NCI-H69 (cell line): ENCODE results near the gene PRB2.
"Not testable (repeated sequence)": the region's sequence is repeated elsewhere in the genome, so short reads cannot be mapped to it uniquely, and the experiment has no call there.

ENCODE experiments used
- DNase-seq: peaks from one replicate; lab custom pipeline; 2025; lab: John Stamatoyannopoulos, UW

PRB2 gene

DNA sequence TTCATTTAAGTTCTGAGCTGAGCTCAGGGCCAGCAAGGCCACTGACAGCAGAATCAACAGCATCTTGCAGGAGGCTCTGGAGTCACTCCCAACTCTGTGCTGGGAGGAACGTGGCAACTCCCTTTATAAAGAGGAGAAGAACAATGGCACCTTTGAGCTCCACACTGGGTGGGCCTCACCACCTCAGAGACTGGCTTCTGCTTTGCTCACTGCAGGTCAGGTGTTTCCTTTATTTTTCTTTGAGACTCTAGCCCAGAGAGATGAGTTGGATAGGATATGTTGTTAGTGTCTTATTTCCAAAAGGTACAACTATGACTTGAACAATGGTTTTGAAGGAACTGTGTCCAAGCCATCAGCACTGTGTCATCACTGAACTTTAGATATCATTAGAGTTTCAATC lies at the start of gene PRB2:
TSS of gene PRB2 (minus strand) at position 101 of the 400 bp plus-strand sequence. CDS start at position 63, 38 bp downstream.
- not testable (repeated sequence) for DNase-seq

DNA sequence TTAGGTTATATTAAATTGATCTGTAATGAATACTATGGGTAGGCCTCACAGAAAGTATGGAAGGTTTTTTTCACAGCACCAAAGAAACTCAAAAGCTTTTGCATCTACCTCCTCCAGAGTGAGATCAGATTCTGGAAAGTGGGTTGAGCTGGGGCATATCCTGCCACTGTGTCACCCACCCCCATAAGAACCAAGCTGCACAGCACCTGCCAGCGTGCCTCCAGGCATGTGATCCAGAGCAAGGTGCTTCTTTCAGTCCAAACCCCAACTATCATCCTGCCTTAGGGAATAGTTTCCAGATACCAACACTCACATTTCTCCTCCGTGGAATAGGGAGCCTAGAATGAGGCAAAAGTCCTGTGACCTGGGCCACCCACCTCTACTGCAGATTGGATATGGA lies 42.6 kb upstream of the PRB2 start:
- DNase-seq = no peak

DNA sequence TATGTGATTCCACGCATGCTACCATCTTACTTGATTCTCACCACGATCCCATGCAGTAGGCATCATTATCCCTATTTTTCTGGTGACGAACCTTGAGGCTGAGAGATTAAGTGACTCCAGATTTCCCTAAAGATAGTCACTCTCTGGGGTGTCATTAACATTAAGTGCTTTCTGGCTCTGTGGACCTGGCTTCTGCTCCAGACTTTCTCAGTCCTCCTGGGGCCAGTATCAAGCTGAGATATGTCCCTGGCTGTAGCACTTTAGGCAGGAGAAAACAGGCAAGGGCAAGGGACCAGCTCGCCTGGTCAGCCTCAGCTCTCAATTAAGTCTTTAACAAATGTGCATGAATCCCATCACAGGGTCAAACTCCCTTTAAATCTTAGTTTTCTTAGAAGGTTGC lies 38.3 kb upstream of the PRB2 start:
- DNase-seq = no peak

DNA sequence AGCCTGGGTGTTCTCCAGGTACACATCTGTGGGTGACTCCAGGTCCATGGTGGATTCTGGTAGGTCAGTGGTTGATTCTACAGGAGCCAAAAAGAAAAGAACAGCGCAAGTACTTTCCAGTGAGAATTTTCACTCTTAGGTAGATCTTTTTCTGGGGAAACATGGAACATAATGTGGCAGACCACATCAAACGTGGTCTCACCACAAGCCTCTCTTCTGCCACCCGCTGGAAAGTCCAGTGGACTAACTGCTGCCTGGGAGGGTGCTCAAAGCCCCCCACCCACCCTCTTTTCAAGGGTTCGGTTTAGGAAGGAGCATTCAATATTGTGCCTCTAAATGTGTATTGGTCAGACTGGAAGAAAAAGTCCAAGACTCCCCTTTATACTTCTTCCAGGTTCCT lies 36.1 kb upstream of the PRB2 start:
- no peak for DNase-seq

DNA sequence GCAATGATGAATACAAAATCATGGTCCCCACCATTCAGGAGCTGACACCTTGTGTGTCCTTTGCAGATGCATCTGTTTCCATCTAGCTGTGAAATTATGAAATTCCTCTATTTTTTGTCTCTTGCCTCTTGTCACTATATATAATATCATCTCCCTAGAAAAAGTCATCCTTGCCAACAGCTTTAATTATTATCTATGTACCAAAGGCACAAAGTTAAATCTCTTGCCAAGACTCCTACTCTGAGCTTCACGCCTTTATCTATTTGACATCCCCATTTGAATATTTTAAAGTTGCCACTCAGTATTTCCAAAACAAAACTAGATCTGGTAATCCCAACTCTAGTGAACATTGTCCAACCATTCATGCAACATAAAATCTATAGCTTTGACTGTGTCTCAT lies 32.0 kb upstream of the PRB2 start:
- DNase-seq = no peak

DNA sequence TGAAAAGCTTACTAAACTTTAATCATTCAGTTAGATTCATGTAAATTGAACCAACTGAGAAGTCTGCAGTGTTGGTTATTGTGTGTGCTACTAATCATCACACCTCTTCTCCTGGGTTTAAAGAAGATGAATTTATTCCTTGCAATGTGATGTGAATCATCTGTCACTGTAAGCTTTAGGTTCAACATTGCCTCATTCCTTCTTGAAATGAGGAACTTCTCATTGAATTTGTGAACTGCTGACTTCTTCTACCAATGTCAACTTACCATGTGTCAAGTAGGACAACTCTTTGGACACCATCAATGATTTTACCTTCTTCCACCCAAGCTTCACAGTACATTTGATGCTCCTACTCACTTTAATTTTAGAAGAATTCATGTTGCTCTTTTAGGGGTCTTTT lies 17.4 kb upstream of the PRB2 start:
- no peak for DNase-seq

DNA sequence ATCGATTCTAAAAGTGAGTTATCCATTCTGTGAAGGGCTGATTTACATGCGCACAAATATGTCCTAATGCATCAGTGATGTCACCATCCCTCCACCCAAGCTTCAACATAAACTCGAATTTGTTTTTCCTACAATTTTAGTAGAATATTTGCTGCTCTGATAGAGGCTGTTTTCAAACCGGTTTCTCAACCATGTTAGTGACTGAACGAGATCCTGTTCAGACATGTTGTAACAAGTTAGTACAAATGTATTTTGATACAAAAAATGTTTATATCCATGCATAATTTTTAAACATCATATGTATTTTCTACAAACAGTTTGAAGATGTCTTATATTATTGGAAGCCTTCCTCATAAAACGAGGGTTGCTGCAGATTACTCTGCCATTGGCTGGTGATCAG lies 12.7 kb upstream of the PRB2 start:
- no peak for DNase-seq

DNA sequence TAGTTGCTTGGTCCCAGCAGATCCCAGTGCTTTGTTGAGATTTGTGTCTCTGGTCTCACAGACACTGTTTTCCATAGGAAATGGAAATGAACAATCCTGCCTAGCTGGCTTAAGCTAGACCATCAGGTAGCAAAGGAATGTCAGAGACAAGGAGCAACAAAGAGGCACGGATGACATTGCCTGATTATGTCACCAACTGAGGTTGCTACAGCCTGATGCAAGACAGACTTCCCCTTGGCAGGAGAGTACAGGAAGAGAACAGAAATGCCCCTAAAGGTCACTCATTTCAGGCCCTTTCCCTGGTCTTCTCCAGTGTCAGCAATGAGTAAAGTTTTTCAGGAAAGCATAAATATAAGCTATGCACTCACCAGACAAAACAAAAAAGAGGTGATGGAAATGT lies 2.0 kb upstream of the PRB2 start:
- no peak for DNase-seq

DNA sequence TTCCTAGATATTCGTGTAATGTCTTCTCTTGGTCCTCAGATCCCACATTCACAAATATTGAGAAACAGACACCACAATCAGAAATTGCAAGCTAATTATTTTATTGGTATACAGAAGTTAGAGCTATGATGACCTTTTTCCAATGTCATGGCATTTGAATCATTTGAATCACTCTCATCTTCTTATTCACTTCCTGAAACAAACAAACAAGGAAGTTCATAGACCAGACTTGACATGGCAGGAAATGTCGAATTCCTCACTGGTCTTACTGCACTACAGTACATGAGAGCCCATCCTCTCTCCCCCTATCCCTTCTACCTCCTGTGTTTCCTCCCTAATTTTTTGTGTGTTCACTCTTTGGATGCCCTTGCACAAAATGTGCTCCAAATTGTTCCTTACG lies 3.9 kb downstream of the PRB2 start:
- DNase-seq = not testable (repeated sequence)

DNA sequence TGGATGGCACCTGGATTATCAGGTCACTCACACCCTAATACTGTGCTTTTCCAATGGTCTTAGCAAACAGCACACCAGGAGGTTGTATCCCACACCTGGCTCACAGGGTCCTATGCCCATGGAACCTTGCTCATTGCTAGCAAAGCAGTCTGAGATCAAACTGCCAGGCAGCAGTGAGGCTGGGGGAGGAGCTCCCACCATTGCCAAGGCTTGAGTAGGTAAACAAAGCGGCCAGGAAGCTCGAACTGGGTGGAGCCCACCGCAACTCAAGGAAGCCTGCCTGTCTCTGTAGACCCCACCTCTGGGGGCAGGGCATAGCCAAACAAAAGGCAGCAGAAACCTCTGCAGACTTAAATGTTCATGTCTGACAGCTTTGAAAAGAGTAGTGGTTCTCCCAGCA lies 17.9 kb downstream of the PRB2 start:
- DNase-seq = not testable (repeated sequence)

DNA sequence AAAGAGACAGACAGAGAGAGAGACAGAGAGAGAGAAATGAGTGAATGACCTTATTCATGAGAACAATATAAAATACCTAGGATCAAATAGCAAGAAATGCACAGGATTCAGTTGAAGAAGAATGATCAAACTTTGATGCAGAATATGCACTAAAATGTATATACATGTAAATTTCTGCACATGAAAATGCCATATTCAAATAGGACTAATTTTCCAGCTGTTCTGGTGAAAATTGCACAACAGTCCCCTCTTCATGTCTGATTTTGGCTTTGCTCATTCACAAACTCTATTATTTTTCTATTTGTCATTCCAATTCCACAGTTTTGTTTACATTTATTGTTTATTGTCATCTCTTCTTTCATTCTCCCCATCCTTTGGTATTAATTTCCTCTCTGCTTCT lies 34.2 kb downstream of the PRB2 start:
- DNase-seq = no peak

DNA sequence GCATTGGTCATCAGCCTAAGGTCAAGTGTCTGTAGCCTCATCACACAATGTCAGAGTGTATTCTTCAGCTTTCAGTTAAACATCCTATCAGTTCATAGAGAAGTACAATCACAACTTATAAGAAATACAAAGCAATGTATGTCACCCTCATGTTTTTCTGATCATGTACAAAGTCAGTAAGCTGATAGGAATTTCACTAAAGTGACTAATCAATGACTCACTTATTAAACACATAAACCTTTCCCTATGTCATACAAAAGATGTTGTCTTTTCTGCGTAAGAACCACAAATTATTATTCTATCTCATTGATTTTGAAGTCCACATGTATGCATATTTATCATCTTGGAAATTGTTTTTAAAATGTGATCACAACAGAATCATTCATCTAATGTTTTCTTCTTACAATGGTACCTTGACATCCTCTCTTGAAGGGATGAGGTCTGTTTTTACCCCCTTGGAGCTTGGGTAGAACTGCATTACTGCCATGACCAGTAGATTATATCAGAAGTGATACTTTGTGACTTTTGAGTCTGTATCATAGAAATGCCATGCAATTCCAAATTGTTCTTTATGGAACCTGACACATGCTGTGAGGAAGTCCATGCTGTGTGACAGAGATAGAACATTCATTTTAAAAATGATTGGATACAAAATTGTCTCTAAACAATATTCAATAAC lies 35.0 kb downstream of the PRB2 start:
- DNase-seq = not testable (repeated sequence)

DNA sequence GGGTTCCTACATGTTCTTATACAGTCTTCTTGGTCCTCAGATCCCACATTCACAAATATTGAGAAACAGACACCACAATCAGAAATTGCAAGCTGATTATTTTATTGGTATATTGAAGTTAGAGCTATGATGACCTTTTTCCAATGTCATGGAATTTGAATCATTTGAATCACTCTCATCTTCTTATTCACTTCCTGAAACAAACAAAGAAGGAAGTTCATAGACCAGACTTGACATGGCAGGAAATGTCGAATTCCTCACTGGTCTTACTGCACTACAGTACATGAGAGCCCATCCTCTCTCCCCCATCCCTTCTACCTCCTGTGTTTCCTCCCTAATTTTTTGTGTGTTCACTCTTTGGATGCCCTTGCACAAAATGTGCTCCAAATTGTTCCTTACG lies 43.6 kb downstream of the PRB2 start:
- not testable (repeated sequence) for DNase-seq

DNA sequence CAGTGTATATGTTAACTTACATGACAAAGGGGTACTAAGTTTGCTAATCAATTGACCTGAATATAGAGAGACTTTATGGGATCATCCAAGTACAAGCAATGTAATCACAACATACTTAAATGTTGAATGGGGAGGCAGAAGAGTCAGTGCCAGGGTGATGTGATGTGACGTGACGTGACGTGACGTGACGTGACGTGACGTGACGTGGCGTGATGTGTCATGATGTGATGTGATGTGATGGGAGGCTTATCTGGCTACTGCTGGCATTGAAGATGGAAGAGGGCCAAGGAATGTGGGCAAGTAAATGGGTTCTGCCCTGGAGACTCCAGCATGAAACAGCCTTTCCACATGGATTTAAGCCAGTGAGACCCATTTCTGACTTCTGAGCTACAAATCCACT lies 46.9 kb downstream of the PRB2 start:
- no peak for DNase-seq

DNA sequence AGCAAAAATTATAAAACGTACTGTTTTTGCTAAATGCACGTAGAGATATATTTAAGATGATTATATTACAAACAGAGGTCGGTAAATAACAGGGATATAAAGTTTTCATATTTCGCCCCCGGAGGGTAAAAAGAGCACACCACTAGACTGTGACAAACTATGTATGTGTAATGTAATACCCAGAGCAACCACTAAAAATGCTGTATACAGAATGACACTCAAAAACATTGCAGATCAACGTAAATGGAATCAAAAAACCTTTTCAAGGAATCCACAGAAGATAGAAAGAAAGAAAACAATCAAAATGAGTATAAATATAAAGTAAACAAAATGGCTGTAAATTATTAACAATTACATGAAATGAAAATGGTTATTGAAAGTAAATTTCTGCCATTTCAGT lies 47.6 kb downstream of the PRB2 start:
- DNase-seq = no peak

DNA sequence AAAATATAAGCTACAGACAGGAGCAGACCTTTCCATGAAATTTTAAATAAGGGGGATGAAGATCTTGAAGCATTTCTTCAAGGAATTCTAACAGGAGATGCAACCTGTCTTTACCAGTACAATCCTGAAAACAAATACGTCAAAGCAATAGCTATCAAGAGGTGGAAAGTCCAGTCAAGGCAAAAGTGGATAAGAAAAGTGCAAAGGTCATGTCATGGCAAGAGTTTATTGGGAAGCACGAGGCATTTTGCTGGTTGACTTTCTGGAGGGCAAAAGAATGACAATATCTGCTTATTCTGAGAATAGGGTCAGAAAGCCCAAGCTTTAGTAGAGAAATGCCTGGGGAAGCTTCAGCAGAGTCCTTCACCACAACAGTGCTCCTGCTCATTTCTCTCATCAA lies 50.9 kb downstream of the PRB2 start:
- no peak for DNase-seq
